H1 (cell line): ENCODE data around the gene GLP1R. TPM values are rescaled to one million over a fixed set of nuclear protein-coding genes. Genes with fewer than 3 reads are reported as not detected.

Experiments
- CTCF ChIA-PET: fragments of 300-600 bp; sonication (Branson Sonifier 250); formaldehyde crosslinking; loops from one replicate; lab custom pipeline; 2021; ENCODE audit not compliant: partially characterized antibody; lab: Charles Lee
- POLR2A ChIA-PET: fragments of 300-600 bp; sonication (Branson Sonifier 250); formaldehyde crosslinking; loops from one replicate; lab custom pipeline; 2021; ENCODE audit warnings: inconsistent platforms; ENCODE audit not compliant: partially characterized antibody; lab: Charles Lee
- DNase-seq, 2 experiments: peaks; one replicate each; pipeline versions ENCODE4 v3.0.0 to v3.0.0-alpha.2; 2010 to 2022; ENCODE audit warnings: low spot score in 2 of 2, low read depth in 1 of 2, mixed read lengths in 1 of 2
- FAIRE-seq: peaks from 2 replicates; lab custom pipeline; 2011; peaks lifted over from hg19 to GRCh38; lab: Jason Lieb, UNC
- H2AFZ ChIP-seq: 2 replicates; pipeline ENCODE4 v1.8.1; 2012; ENCODE audit warnings: low read length, inconsistent platforms
- H2AK5ac ChIP-seq: 2 replicates; pipeline ENCODE4 v1.6.1; 2013; ENCODE audit warnings: low read depth, low read length
- H2BK120ac ChIP-seq: replicated peaks from 2 replicates; pipeline ENCODE3; 2013; ENCODE audit warnings: low read depth, low read length, inconsistent platforms
- H2BK12ac ChIP-seq: 2 replicates; pipeline ENCODE4 v1.6.1; 2013; ENCODE audit warnings: low read depth, low read length
- H2BK15ac ChIP-seq: 2 replicates; pipeline ENCODE4 v1.6.1; 2013; ENCODE audit warnings: low read length
- H2BK20ac ChIP-seq: 2 replicates; pipeline ENCODE4 v1.6.1; 2013; ENCODE audit warnings: low read length
- H2BK5ac ChIP-seq: 2 replicates; pipeline ENCODE4 v1.6.1; 2013; ENCODE audit warnings: low read depth, low read length
- H3K14ac ChIP-seq: 2 replicates; pipeline ENCODE4 v1.6.1; 2013; ENCODE audit warnings: inconsistent platforms; ENCODE audit not compliant: insufficient read length
- H3K18ac ChIP-seq: 2 replicates; pipeline ENCODE4 v1.6.1; 2013; ENCODE audit warnings: low read length; ENCODE audit errors: extremely low read depth
- H3K23ac ChIP-seq: 2 replicates; pipeline ENCODE4 v1.6.1; 2013; ENCODE audit warnings: inconsistent platforms; ENCODE audit not compliant: insufficient read length
- H3K23me2 ChIP-seq: 2 replicates; pipeline ENCODE4 v1.6.1; 2013; ENCODE audit warnings: low read depth, low read length
- H3K27ac ChIP-seq: 2 replicates; pipeline ENCODE4 v1.6.1; 2011; ENCODE audit warnings: low read depth, low read length, inconsistent platforms
- H3K27me3 ChIP-seq, 4 experiments: replicated peaks in 1 of 4; 1 replicate in 1 of 4; 2 replicates in 3 of 4; pipeline versions ENCODE4 v1.6.1 to v1.8.1; 2011 to 2013; ENCODE audit warnings: low read length in 3 of 4, mild to moderate bottlenecking in 3 of 4, inconsistent platforms in 2 of 4, mixed read lengths in 2 of 4, moderate library complexity in 1 of 4; ENCODE audit not compliant: control insufficient read depth in 3 of 4, insufficient read depth in 3 of 4; ENCODE audit errors: extremely low read depth in 1 of 4
- H3K36me3 ChIP-seq, 4 experiments: 2 replicates each; pipeline versions ENCODE4 v1.6.1 to v1.8.1; 2011 to 2013; ENCODE audit warnings: mild to moderate bottlenecking in 4 of 4, low read length in 3 of 4, moderate library complexity in 2 of 4, control low read depth in 1 of 4, inconsistent platforms in 1 of 4; ENCODE audit not compliant: insufficient read depth in 4 of 4, control insufficient read depth in 2 of 4
- H3K4ac ChIP-seq: replicated peaks from 2 replicates; pipeline ENCODE3; 2013; ENCODE audit warnings: low read length, low read depth, mixed read lengths, inconsistent platforms; ENCODE audit not compliant: insufficient read length
- H3K4me1 ChIP-seq, 4 experiments: replicated peaks in 1 of 4; 1 replicate in 1 of 4; 2 replicates in 3 of 4; pipeline versions ENCODE4 v1.6.1 to v1.8.1; 2011 to 2013; ENCODE audit warnings: low read length in 3 of 4, inconsistent platforms in 2 of 4, mixed read lengths in 1 of 4; ENCODE audit not compliant: insufficient read depth in 4 of 4, control insufficient read depth in 3 of 4
- H3K4me2 ChIP-seq, 2 experiments: 2 replicates each; pipeline versions ENCODE4 v1.6.1 to v1.8.1; 2011 to 2013; ENCODE audit warnings: low read depth in 2 of 2, low read length in 2 of 2, control low read depth in 1 of 2, inconsistent platforms in 1 of 2, mild to moderate bottlenecking in 1 of 2; ENCODE audit not compliant: insufficient read depth in 1 of 2
- H3K4me3 ChIP-seq, 4 experiments: fragments of 200-600, 300-600 bp in 1 of 4; sonication (generic), shearing (Covaris generic), sonication (Bioruptor Twin) in 1 of 4; 2 replicates each; pipeline versions ENCODE4 v1.5.1 to v1.8.1; 2011 to 2016; ENCODE audit warnings: low read length in 4 of 4, low read depth in 3 of 4, control low read depth in 2 of 4, inconsistent platforms in 2 of 4, mild to moderate bottlenecking in 2 of 4, mixed read lengths in 1 of 4, moderate library complexity in 1 of 4; ENCODE audit not compliant: insufficient read depth in 2 of 4; ENCODE audit errors: extremely low read depth in 1 of 4
- H3K56ac ChIP-seq: replicated peaks from 2 replicates; pipeline ENCODE3; 2013; ENCODE audit warnings: low read depth, mild to moderate bottlenecking, mixed read lengths, low read length, inconsistent platforms; ENCODE audit not compliant: insufficient read length
- H3K79me1 ChIP-seq: 2 replicates; pipeline ENCODE4 v1.6.1; 2013; ENCODE audit warnings: low read depth, low read length, control low read depth
- H3K79me2 ChIP-seq, 2 experiments: 2 replicates each; pipeline versions ENCODE4 v1.6.1 to v1.8.1; 2012 to 2013; ENCODE audit warnings: low read length in 2 of 2, mild to moderate bottlenecking in 2 of 2, inconsistent platforms in 1 of 2; ENCODE audit not compliant: insufficient read depth in 2 of 2, control insufficient read depth in 1 of 2
- H3K9ac ChIP-seq, 4 experiments: replicated peaks in 1 of 4; 1 replicate in 1 of 4; 2 replicates in 3 of 4; pipeline versions ENCODE4 v1.6.1 to v1.8.1; 2011 to 2013; ENCODE audit warnings: low read depth in 3 of 4, low read length in 3 of 4, control low read depth in 2 of 4, mild to moderate bottlenecking in 2 of 4, moderate library complexity in 2 of 4, inconsistent platforms in 1 of 4; ENCODE audit errors: extremely low read depth in 1 of 4
- H3K9me3 ChIP-seq, 2 experiments: 2 replicates each; pipeline versions ENCODE4 v1.6.1 to v1.8.1; 2012 to 2013; ENCODE audit warnings: mild to moderate bottlenecking in 2 of 2, moderate library complexity in 2 of 2, control low read depth in 1 of 2, inconsistent platforms in 1 of 2, low read depth in 1 of 2, low read length in 1 of 2, mixed read lengths in 1 of 2; ENCODE audit not compliant: insufficient read depth in 2 of 2
- H4K20me1 ChIP-seq, 2 experiments: replicated peaks in 1 of 2; 2 replicates each; pipeline versions ENCODE3 to v1.8.1; 2011 to 2013; ENCODE audit warnings: inconsistent platforms in 2 of 2, low read length in 2 of 2, mild to moderate bottlenecking in 1 of 2; ENCODE audit not compliant: insufficient read depth in 2 of 2, control insufficient read depth in 1 of 2
- H4K5ac ChIP-seq: 2 replicates; pipeline ENCODE4 v1.6.1; 2013; ENCODE audit warnings: low read length, low read depth, mixed read lengths, inconsistent platforms; ENCODE audit not compliant: insufficient read length
- H4K8ac ChIP-seq: 2 replicates; pipeline ENCODE4 v1.8.0; 2013; ENCODE audit warnings: mild to moderate bottlenecking, moderate library complexity, low read length, inconsistent platforms; ENCODE audit not compliant: insufficient read depth; ENCODE audit errors: extremely low read depth
- H4K91ac ChIP-seq: replicated peaks from 2 replicates; pipeline ENCODE3; 2013; ENCODE audit warnings: low read length, mixed read lengths, inconsistent platforms; ENCODE audit not compliant: insufficient read length
- YY1 ChIP-seq: IDR thresholded peaks from 2 replicates; pipeline ENCODE4 v1.6.1; 2011; ENCODE audit warnings: low read depth, mild to moderate bottlenecking, low read length
- WGBS, 2 experiments: shearing (Covaris generic) in 1 of 2; methylation state at CpG; one replicate each; pipeline versions ENCODE4 v1.1.6 to v1.1.7; 2013 to 2015; ENCODE audit warnings: low lambda C conversion rate in 2 of 2, mixed read lengths in 2 of 2, inconsistent platforms in 1 of 2, low coverage in 1 of 2, missing lambda C conversion rate in 1 of 2; ENCODE audit not compliant: insufficient replicate concordance in 2 of 2, insufficient coverage in 1 of 2, insufficient read length in 1 of 2; ENCODE audit errors: extremely low coverage in 1 of 2, missing lambda C conversion rate in 1 of 2; 5-methylcytosine and 5-hydroxymethylcytosine counted together
- polyA plus RNA-seq, 7 experiments: library from polyadenylated mRNA; depleted of rRNA in 3 of 7; stranded (reverse) in 5 of 7; unstranded in 2 of 7; fragments of >200 nt in 5 of 7; fragments of 200-250 nt in 2 of 7; gene quantifications; 1 replicate in 5 of 7; 2 replicates in 1 of 7; 4 replicates in 1 of 7; pipeline versions ENCODE4 v1.2.1 to v1.2.3, GENCODE V29; 2011 to 2013; ENCODE audit warnings: missing spikeins in 2 of 7, mixed read lengths in 2 of 7
- total RNA-seq: library from RNA; stranded (reverse); fragmentation: NEBNext Ultra II Directional; extraction: Animal tissue kit (Norgen Biotek cat#: 25700); gene quantifications from 2 replicates; pipeline ENCODE4 v1.2.1, GENCODE V29; 2021

GLP1R gene
- total and polyA plus RNA-seq, 2 of the 8 experiments (the other 6 are each of a cell fraction or from before 2014, with no cell fraction given), result 2.6 to 2.7 TPM

GRCh38 chr6:39008737-39009136, 39.8 kb upstream of the GLP1R start:
- H2AFZ ChIP-seq, result no peak overlapping the region
- H2BK5ac ChIP-seq, result no peak overlapping the region
- DNase-seq, result no peak
- no peaks in the 10 kb centered on the region for H4K20me1 ChIP-seq
- no peak overlapping the region for H3K9ac ChIP-seq
- no peak overlapping the region for H4K5ac ChIP-seq
- H2BK15ac ChIP-seq, result no peak overlapping the region
- no peaks in the 10 kb centered on the region for H3K4me1 ChIP-seq
- no peak overlapping the region for H3K18ac ChIP-seq
- H3K79me1 ChIP-seq, result no peaks in the 10 kb centered on the region
- no peak overlapping the region for H2BK12ac ChIP-seq
- H3K4me3 ChIP-seq, result no peak overlapping the region
- H3K4me2 ChIP-seq, result no peak overlapping the region
- no peak overlapping the region for H2BK120ac ChIP-seq
- H3K56ac ChIP-seq, result no peak overlapping the region
- no peak overlapping the region for H3K14ac ChIP-seq
- H3K23me2 ChIP-seq, result no peaks in the 10 kb centered on the region
- no peak overlapping the region for H4K91ac ChIP-seq
- no peaks in the 10 kb centered on the region for H3K36me3 ChIP-seq
- 67% methylated on average over 1 of the region's 1 CpG; no CpG with 5 or more reads in 1 of the 2 experiments for whole genome bisulfite sequencing, 2 experiments
- no peaks in the 10 kb centered on the region for H3K79me2 ChIP-seq
- no peak overlapping the region for H3K23ac ChIP-seq
- no peaks in the 10 kb centered on the region; a peak in 1 of 7 replicates for H3K27me3 ChIP-seq
- FAIRE-seq, result peak; percentile 24
- no peak for TF ChIP-seq YY1
- POLR2A ChIA-PET, result no interaction called here
- H3K9me3 ChIP-seq, result no peaks in the 10 kb centered on the region
- H3K4ac ChIP-seq, result no peak overlapping the region
- no peak overlapping the region for H2AK5ac ChIP-seq
- CTCF ChIA-PET, result interaction anchor here (0.8 to 15.1 kb wide), 9 partner anchors 9 to 151 kb away, joined by 3 to 250 read pairs (median 6); no protein-coding TSS in a partner anchor
- H2BK20ac ChIP-seq, result no peak overlapping the region
- H3K27ac ChIP-seq, result no peak overlapping the region
- H4K8ac ChIP-seq, result no peak overlapping the region
